Cardiac muscle cell (in vitro differentiated cells and primary cell): Measurements from ENCODE around the gene DTX3. TPM values are rescaled to one million over a fixed set of nuclear protein-coding genes. Genes with fewer than 3 reads are reported as not detected.
"Not testable (repeated sequence)": the region's sequence is repeated elsewhere in the genome, so short reads cannot be mapped to it uniquely, and the experiment has no call there.

Source experiments
- DNase-seq, 2 donors: peaks; one replicate each; pipeline versions ENCODE4 v3.0.0 to v3.0.0-alpha.2; 2010 to 2017; ENCODE audit warnings: low read depth in 1 of 2, low spot score in 1 of 2
- H3K27ac ChIP-seq: fragments of 200-600 bp; sonication (generic); 2 replicates; pipeline ENCODE4 v1.5.1; 2016
- H3K27me3 ChIP-seq: fragments of 200-600 bp; sonication (generic); 2 replicates; pipeline ENCODE4 v1.6.0; 2016; ENCODE audit warnings: control low read depth
- H3K36me3 ChIP-seq: fragments of 200-600 bp; sonication (generic); 2 replicates; pipeline ENCODE4 v1.5.1; 2016; ENCODE audit warnings: control low read depth
- H3K4me1 ChIP-seq: fragments of 200-600 bp; sonication (generic); 2 replicates; pipeline ENCODE4 v1.8.1; 2017; ENCODE audit warnings: low read depth, mild to moderate bottlenecking, mixed run types
- H3K4me3 ChIP-seq: fragments of 200-600 bp; sonication (generic); 2 replicates; pipeline ENCODE4 v1.5.1; 2016; ENCODE audit warnings: mild to moderate bottlenecking
- H3K9me3 ChIP-seq: fragments of 200-600 bp; sonication (generic); 2 replicates; pipeline ENCODE4 v1.5.1; 2017; ENCODE audit warnings: low read depth, mild to moderate bottlenecking, control low read depth
- CTCF ChIP-seq: IDR thresholded peaks from 2 replicates; pipeline ENCODE4 v1.5.1; 2012; ENCODE audit warnings: low read depth, mild to moderate bottlenecking, low read length
- polyA plus RNA-seq: library from polyadenylated mRNA; unstranded; fragments of >200 nt; fragmentation: Nextera tagmentation; extraction: Ambion mirVana; gene quantifications from 2 replicates; pipeline ENCODE4 v1.2.1, GENCODE V29; 2016
- total RNA-seq: library from RNA; depleted of rRNA; stranded (reverse); fragments of >200 nt; gene quantifications from 2 replicates; pipeline ENCODE4 v1.2.3, GENCODE V29; 2016

DTX3 gene
- total and polyA plus RNA-seq, 2 experiments from 2014 or later, result 44.5 to 59.0 TPM

- H3K27me3 ChIP-seq, result peaks cover 41% of the 10 kb centered on the region
- H3K4me3 ChIP-seq, result no peak overlapping the region
- DNase-seq, result no peak
- no peak overlapping the region for H3K27ac ChIP-seq
- no peaks in the 10 kb centered on the region for H3K36me3 ChIP-seq
- no peak for TF ChIP-seq CTCF
- no peaks in the 10 kb centered on the region for H3K4me1 ChIP-seq
- no peaks in the 10 kb centered on the region for H3K9me3 ChIP-seq
These were observed 35.8 kb downstream of the DTX3 start for GRCh38 chr12:57640175-57641042.

GRCh38 chr12:57641699-57642442 is 37.2 kb downstream of the DTX3 start:
- Histone ChIP-seq H3K27ac (no peak overlapping the region), H3K27me3 (peaks cover 29% of the 10 kb centered on the region), H3K9me3 (no peaks in the 10 kb centered on the region), H3K4me3 (no peak overlapping the region), H3K4me1 (no peaks in the 10 kb centered on the region), H3K36me3 (no peaks in the 10 kb centered on the region)
- DNase-seq, result no peak
- no peak for TF ChIP-seq CTCF

GRCh38 chr12:57645990-57646658 is 41.5 kb downstream of the DTX3 start:
- H3K36me3 ChIP-seq, H3K4me3 ChIP-seq, H3K27me3 ChIP-seq, H3K4me1 ChIP-seq, H3K27ac ChIP-seq, H3K9me3 ChIP-seq, DNase-seq: not testable (repeated sequence)

GRCh38 chr12:57646659-57647049 is 42.0 kb downstream of the DTX3 start:
- H3K9me3 ChIP-seq, DNase-seq, H3K36me3 ChIP-seq: not testable (repeated sequence)

GRCh38 chr12:57654042-57654441 is 49.4 kb downstream of the DTX3 start:
- no peak for DNase-seq
- H3K4me1 ChIP-seq, result no peaks in the 10 kb centered on the region
- H3K4me3 ChIP-seq, result no peak overlapping the region
- no peaks in the 10 kb centered on the region for H3K27me3 ChIP-seq
- no peak for TF ChIP-seq CTCF
- no peaks in the 10 kb centered on the region for H3K9me3 ChIP-seq
- no peak overlapping the region for H3K27ac ChIP-seq
- no peaks in the 10 kb centered on the region for H3K36me3 ChIP-seq

More at GRCh38 chr12:57646659-57647049, 42.0 kb downstream of the DTX3 start:
- not testable (repeated sequence) for H3K27ac ChIP-seq, H3K4me3 ChIP-seq, H3K27me3 ChIP-seq, H3K4me1 ChIP-seq

GRCh38 chr12:57655541-57656240 is 51.1 kb downstream of the DTX3 start:
- no peaks in the 10 kb centered on the region for H3K27me3 ChIP-seq
- no peak overlapping the region for H3K4me3 ChIP-seq
- no peaks in the 10 kb centered on the region for H3K9me3 ChIP-seq
- DNase-seq, result no peak
- no peak overlapping the region for H3K27ac ChIP-seq
- no peaks in the 10 kb centered on the region for H3K36me3 ChIP-seq
- no peaks in the 10 kb centered on the region for H3K4me1 ChIP-seq
- TF ChIP-seq CTCF, result no peak

GRCh38 chr12:57656408-57656807 is 51.8 kb downstream of the DTX3 start:
- not testable (repeated sequence) for H3K27me3 ChIP-seq, H3K4me3 ChIP-seq, H3K36me3 ChIP-seq, DNase-seq, H3K4me1 ChIP-seq, H3K9me3 ChIP-seq, H3K27ac ChIP-seq
